LNCAP (cell line): ENCODE results near the gene RPS13.

Experiments
- TF ChIP-seq, protein P1 (sequence below): fragments of 450-650 bp; IDR thresholded peaks from 2 replicates; pipeline ENCODE4 v1.5.1; 2017; ENCODE audit warnings: mild to moderate bottlenecking

Gene RPS13

DNA sequence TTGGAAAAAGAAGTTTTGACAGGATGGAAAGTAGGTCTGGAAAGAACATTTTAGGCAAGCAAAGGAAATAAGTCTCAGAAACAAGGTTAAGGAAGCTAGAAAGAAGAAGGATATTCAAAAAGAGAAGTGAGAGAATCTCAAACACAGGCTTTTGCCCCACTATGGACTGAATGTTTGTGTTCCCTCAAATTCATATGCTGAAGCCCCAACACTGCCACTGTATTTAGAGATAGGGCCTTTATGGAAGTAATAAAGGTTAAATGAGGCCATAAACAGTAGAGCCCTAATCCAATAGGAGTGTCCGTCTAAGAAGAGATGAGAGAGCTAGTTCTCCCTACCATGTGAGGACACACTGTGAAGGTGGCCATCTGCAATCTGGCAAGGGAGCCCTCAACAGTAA lies 20.6 kb upstream of the RPS13 start:
- TF ChIP-seq, protein P1, sequence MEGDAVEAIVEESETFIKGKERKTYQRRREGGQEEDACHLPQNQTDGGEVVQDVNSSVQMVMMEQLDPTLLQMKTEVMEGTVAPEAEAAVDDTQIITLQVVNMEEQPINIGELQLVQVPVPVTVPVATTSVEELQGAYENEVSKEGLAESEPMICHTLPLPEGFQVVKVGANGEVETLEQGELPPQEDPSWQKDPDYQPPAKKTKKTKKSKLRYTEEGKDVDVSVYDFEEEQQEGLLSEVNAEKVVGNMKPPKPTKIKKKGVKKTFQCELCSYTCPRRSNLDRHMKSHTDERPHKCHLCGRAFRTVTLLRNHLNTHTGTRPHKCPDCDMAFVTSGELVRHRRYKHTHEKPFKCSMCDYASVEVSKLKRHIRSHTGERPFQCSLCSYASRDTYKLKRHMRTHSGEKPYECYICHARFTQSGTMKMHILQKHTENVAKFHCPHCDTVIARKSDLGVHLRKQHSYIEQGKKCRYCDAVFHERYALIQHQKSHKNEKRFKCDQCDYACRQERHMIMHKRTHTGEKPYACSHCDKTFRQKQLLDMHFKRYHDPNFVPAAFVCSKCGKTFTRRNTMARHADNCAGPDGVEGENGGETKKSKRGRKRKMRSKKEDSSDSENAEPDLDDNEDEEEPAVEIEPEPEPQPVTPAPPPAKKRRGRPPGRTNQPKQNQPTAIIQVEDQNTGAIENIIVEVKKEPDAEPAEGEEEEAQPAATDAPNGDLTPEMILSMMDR: no peak

DNA sequence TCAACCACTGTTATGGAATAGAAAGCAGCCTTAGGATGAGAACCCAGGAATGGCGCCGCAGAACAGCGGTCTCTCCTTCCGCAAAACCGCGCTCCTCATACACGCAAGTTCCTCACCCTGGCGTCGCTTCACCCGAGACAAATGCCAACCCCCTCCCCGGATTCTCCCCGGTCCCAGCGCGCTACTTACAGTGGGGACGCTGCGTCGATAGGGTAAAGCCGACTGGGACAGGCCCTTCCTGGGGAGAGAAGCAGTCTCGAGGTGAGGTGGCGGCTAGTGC lies 287 bp downstream of the RPS13 start:
- TF ChIP-seq, protein P1: no peak

DNA sequence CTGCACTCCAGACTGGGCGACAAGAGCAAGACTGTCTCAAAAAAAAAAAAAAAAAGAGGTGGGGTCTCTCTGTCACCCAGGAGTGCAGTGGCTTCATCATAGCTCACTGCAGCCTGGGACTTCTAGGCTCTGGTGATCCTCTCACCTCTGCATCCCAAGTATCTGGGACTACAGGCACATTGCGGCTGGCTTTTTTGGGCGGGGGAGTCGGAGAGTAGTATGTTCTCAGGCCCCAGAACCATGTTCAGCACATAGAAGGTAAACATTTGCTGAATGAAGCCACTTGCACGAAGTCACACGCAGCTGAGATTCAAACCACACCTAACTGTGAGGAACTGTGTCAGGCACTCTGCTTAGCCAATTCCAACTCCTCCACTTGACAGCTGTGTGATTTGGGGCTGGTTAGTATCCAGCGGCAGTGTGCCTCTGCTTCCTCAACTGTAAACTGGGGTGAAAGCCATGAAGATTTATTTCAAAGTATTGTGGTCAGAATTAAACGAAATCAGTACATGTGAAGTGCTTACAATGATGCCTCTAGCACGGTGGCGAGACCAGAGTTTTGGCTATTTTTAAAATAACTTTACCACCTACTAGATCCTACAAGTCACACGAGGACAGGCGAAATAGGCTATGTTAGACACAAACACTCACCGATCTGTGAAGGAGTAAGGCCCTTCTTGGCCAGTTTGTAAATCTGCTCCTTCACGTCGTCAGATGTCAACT lies 789 bp downstream of the RPS13 start:
- TF ChIP-seq, protein P1: no peak

DNA sequence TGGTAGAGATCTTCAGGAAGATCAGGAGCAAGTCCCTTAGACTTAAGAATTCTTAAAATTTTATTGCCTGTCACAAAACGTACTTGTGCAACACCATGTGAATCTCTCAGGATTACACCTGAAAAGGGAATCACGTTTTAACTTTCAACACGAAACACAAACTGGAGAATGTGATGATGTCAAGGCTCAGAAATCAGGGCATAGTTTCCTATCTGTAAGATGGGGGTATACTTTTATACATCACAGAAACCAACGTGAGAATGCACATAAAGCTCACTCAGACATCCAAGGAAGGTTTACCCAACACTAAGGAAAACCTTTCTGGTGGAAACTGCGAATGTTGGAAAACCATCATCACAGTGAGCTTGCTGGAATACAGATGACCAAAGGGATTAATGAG lies 2.0 kb downstream of the RPS13 start:
- TF ChIP-seq, protein P1: no peak

DNA sequence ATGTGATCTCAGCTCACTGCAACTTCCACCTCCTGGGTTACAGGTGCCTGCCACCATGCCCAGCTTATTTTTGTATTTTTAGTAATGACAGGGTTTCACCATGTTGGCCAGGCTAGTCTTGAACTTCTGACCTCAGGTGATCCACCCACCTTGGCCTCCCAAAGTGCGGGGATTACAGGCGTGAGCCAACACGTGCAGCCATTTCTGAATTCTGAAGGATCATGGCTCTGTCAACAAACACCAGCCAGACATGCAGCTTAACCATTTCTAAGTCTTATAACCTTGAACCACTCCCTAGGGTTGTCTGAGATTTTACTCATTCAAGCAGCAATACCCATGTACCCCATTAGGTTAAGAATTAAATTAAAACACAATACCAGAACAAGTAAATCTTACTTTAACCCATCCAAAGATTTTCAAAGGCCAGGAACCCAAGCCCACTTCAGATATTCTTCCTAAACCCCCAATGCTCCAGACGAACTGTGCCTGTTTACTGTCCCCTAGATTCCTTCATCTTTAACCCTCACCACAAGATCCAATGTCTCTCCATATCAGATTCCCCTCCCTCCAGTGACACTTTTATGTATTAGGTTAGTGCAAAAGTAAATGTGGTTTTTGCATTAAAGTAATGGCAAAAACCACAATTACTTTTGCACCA lies 4.0 kb downstream of the RPS13 start:
- TF ChIP-seq, protein P1: no peak

DNA sequence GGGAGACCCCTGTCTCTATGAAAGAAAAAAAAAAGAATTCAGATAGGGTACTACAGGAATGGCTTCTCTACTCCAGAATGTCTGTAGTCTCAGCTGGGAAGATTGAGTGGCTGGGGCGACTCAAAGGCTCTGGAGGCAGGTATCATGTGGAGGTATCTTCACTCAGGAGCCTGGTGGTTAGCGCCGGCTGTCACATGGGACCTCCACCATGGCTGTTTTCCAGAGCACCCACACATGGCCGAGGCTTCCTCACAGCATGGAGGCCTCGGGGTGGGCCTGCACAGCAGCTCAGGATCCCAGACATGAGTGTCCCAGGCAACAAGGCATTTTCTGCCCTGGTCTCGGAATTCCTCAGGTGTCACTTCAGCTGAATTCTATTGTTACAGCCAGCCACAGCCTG lies 10.1 kb downstream of the RPS13 start:
- TF ChIP-seq, protein P1: no peak

DNA sequence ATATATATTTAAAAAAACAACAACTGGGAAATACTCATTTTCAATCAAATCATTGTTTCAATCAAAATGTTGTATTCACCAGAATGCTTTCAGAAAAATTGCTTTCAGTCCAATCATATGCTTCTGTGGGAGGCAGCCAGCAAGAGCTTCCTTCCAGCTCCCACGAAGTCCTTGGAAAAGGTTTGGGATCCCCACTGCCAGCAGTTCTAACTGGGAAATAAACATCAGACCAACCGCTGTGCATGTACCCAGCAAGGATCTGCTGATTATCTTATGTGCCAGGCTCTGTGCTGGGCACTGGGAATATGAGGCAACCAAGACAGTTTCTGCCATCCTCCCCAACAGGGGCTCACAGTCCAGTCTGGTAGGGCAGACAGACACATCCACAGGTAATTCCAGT lies 10.8 kb downstream of the RPS13 start:
- TF ChIP-seq, protein P1: no peak
